HG02938 (cell line): ENCODE measurements around the gene UBQLN3.

ENCODE experiments used
- ATAC-seq: cut with Tn5 transposase; IDR thresholded peaks from one replicate; pipeline ENCODE4 v1.9.1; 2021; ENCODE audit warnings: mild to moderate bottlenecking, moderate library complexity; ENCODE audit not compliant: unreplicated experiment

UBQLN3 gene

DNA sequence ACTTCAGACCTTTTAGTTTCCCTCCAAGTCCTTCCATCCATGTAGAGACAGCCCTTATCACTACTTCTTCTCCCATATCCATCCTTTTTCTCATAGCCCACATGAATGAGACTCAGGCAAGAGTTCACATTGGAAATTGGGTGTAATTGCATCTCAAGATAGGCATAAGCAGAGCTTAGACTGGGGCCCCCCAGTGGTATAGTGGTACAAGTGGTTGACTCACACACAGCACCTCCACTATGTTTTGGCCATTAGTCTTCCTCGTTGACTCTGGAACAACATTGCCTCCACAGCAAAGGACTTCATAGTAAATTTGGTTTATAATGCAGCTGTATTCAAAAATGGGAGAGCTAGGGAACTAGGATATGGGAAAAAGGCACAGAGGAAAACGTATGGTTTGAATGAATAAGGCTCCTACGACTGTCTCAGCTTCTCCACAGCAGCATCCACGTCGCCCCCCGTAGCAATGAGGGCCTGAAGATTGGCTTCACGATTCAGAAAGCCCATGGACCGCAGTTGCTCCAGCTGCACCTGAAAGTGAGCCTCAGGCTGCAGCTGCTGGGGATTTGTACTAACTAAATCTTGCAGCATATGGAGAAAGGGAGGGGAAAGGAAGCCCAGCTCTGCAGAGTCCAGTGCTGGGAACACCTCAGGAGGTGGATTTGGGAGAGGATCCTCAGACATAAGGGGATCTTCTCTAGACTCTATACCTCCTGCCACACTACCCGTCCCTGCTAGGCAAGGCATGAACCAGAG lies 2.4 kb downstream of the UBQLN3 start:
- no peak for ATAC-seq

DNA sequence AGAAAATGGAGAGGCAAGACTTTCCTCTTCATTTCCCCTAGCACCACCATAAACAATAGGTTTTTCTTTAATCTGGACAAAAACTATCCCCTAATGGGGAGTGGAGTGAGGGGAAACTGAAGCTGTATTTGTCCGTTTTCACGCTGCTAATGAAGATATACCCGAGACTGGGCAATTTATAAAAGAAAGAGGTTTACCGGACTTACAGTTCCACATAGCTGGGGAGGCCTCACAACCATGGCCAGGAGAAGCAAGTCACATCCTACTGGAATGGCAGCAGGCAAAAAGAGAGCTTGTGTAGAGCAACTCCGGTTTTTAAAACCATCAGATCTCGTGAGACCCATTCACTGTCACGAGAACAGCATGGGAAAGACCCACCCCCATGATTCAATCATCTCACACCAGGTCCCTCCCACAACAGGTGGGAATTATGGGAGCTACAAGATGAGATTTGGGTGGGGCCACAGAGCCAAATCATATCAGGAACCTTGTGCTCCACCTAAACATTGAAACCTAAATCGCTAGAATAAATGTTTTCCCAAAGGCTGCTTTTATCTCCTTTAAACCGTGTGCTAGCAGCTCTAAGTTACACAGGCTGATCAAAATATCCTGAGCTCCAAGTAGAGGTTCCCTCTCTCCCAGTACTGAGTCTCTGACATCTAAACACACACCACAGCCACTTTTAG lies 4.3 kb downstream of the UBQLN3 start:
- ATAC-seq, result no peak

- no peak for ATAC-seq
Measured at GRCh38 chr11:5504403-5504921, 5.3 kb downstream of the UBQLN3 start.

DNA sequence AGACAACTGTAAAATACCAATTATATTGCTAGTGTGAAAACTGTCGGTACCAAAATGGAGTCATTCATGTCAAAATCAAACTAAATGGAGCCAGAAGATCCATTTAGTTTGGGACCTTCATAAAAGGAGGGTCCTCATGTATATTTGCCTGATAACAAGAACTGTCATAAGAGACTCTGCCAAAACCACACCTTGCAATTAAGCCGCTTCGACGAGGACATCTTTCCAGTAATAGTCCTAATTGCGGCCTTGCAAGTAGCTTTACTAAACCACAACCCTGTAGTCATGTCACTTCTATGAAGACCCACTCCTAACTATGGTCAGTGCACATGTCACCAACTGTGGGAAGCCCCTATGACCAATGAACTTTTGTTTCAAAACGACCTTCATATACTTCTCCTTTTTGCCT lies 9.4 kb downstream of the UBQLN3 start:
- no peak for ATAC-seq

- ATAC-seq, result no peak
Measured at GRCh38 chr11:5499671-5500070, 10.1 kb downstream of the UBQLN3 start.

GRCh38 chr11:5489576-5490357 lies 20.0 kb downstream of the UBQLN3 start:
- no peak for ATAC-seq

DNA sequence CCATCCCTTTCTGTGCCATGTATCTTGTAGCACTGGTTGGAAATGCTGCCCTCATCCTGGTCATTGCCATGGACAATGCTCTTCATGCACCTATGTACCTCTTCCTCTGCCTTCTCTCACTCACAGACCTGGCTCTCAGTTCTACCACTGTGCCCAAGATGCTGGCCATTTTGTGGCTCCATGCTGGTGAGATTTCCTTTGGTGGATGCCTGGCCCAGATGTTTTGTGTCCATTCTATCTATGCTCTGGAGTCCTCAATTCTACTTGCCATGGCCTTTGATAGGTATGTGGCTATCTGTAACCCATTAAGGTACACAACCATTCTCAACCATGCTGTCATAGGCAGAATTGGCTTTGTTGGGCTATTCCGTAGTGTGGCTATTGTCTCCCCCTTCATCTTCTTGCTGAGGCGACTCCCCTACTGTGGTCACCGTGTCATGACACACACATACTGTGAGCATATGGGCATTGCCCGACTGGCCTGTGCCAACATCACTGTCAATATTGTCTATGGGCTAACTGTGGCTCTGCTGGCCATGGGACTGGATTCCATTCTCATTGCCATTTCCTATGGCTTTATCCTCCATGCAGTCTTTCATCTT lies 20.9 kb downstream of the UBQLN3 start:
- no peak for ATAC-seq

GRCh38 chr11:5488385-5488784 lies 21.4 kb downstream of the UBQLN3 start, which contains the start of gene OR52D1:
OR52D1 (plus strand) TSS chr11:5488685; CDS start chr11:5488707, 22 bp downstream.
- ATAC-seq, result no peak

- no peak for ATAC-seq
Measured at GRCh38 chr11:5486421-5486820, 23.3 kb downstream of the UBQLN3 start.

- ATAC-seq, result no peak
Measured at GRCh38 chr11:5486003-5486402, 23.8 kb downstream of the UBQLN3 start.

- ATAC-seq, result no peak
Measured at GRCh38 chr11:5476186-5476819, 33.5 kb downstream of the UBQLN3 start.

- no peak for ATAC-seq
Measured at GRCh38 chr11:5473921-5474320, 35.8 kb downstream of the UBQLN3 start.

GRCh38 chr11:5467527-5467926 lies 42.2 kb downstream of the UBQLN3 start:
- ATAC-seq, result no peak

DNA sequence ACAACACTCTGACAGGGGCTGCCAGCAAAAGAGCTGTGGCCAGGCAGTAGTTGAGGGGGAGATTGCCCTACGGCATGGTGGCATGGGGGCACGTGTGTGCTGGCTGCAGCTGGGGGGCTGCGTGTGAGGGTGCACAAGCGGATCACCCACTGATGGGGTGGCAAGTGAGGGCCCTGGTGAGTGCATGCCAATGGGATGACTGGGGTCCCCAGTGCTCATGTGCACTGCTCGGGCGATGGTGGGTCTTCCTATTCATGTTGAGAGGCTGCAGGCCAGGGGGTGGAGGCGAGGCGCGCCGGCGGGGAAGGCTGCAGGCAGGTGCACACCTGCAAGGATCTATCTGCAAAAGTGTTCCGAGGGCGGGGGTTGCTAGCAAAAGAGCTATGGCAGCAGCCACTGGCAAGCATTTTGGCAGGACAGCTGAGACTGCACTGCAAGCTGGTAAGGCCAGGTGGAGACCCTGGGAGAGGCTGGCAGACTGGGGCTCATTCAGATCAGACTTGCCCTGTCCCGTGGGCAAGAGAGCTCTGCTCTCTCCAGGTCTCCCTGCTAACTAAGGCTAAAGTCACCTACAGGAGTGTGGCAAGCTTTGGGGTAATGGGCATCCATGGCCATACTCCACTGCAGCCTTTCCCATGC lies 48.7 kb downstream of the UBQLN3 start:
- ATAC-seq, result no peak
